GM21423 (cell line): ENCODE results near the gene VAV2.
"Not testable (repeated sequence)": the region's sequence is repeated elsewhere in the genome, so short reads cannot be mapped to it uniquely, and the experiment has no call there.

ENCODE experiments used
- ATAC-seq: cut with Tn5 transposase; IDR thresholded peaks from one replicate; pipeline ENCODE4 v1.9.1; 2021; ENCODE audit warnings: mild to moderate bottlenecking, moderate library complexity; ENCODE audit not compliant: unreplicated experiment

VAV2 gene

GRCh38 chr9:133971981-133972941, 19.9 kb downstream of the VAV2 start:
- ATAC-seq, result no peak

DNA sequence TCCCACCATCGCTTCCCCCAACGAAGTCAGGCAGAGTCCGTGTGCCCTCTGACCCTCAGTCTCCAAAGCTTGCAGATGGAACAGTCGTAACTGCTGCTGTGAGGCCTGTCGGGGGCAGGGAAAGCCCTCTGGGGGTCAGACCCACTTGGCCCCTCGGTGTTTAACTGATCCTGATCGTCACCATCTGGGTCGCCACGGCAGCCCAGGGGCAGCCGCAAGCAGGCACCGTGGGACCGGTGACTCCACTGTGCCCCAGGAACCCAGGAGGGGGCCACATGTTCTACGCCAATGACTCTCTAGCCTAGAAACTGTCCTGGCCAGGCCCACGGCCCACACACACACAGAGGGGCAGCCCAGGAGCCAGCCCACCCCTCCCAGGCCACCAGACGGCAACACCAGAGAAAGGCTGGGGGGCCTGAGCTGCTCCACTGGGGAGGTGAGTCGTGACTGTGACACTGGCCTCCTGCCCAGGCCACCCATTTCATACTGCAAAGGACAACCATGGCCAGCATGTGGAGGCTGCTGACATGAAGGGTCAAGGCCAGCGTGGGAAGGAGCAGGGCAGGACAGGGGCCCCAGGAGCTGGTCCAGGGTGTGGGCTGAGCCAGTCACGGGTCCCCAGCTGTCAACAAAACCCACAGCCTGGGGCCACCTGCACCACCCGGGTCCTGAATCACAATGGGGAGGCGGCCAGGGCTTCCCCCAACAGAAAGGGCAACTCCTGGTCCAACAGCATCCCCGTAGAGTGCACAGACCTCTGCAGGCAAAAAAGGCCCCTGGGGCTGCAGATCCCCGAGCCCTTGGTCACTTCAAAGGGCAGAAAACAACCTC, 20.8 kb downstream of the VAV2 start:
- ATAC-seq, result no peak

DNA sequence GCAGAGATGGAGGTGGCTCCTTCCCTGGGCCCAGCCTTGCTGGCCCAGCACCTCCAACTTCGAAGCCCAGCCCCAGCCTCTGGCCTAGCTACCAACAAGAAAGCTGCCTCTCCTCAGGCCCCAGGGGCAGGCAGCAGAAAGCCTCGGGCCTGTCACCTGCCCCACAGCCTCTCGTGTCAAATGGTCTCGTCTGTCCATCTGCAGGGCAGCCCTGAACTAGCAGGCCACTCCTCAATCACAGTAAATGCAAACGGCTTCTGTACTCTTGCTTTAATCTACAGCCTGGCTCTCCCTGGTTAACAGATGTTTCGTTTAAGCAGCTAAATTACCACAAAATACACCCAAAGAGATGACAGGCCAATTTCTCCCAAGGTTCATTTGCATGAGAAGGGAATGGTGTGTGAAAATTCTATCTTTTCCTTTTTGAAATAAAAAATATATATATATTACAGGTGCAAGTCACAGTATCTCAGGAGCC, 21.5 kb downstream of the VAV2 start:
- ATAC-seq, result no peak

- no peak for ATAC-seq
Observed at GRCh38 chr9:133969681-133970580, 22.2 kb downstream of the VAV2 start.

DNA sequence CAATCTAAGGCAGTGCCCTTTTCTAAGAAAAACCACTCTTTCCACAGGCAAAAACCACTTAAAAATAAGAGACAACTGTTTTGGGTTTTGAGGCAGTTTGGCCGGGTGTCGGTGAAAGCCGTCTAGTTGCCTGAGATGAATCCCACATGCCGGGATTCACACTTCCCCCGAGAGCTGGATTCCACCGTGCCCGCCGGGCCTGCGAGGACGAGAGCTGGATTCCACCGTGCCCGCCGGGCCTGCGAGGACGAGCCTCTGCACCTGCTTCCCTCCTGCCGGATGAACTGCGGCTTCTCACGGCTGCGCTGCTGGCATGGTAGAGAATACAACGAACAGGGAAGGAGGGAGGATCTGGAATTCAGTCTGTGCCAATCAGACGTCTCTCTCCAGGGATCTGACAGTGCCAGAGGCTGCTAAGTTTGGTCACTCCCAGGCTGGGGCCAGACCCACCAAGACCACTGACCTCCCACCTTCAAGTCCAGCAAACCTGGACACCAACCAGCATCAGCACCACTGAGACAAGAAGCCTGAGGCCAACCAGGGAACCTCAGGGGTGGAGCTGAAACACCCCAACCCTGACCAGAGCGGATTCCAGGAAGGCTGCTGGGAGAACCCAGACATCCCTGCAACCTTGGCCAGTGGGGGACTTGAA, 23.0 kb downstream of the VAV2 start:
- no peak for ATAC-seq

DNA sequence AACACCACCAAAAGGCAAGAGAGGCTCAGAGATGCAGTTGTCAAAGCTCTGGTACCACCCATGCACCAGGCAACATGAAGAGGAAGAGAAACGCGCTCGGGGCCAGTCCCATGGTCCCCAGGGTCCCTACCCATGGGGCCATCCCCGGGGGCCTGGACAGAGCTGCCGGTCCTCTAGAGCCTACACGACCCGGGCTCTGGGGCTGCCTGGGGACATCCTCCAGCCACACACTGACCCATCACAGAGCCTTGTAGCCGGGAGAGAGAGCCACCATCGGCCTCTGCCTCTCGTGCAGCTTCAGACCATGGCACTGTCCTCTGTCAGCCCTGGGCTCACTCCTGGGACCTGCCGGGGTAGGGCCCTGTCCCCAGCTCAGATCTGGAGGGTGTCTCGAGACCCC, 23.7 kb downstream of the VAV2 start:
- peak; percentile 50 for ATAC-seq

GRCh38 chr9:133967024-133967741, 24.9 kb downstream of the VAV2 start:
- ATAC-seq, result no peak

DNA sequence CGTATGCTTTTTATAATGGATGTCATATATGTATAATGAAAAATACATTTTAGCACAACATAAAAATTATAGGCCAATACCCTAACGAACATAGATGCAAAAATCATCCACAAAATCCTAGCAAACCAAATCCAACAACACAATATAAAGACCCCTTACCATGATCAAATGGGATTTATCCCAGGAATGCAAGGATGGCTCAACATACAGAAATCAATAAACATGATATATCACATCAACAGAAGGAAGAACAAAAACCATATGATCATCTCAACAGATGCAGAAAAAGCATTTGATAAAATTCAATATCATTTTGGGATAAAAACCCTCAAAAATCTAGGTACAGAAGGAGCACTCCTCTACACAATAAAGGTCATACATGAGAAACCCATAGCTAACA, 27.7 kb downstream of the VAV2 start:
- ATAC-seq, result no peak

DNA sequence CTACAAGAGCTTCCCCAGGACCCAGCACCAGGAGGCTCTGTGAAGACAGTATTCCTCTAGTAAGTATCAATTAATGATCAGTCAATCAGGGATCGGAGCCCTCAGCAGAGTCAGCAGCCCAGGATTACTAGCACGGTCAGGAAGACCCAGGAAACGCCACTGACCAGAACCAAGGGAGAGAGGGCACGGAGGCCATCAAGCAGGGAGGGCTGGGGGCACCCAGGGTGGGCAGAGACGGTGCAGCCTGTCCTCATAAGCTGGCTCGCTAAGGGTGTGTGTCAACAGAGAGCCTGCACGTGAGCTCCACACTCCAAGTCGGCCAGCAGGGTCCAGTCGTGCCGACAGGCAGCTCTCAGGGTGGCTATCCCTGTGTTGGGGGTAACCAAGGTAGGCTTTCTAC, 29.0 kb downstream of the VAV2 start:
- ATAC-seq, result no peak

DNA sequence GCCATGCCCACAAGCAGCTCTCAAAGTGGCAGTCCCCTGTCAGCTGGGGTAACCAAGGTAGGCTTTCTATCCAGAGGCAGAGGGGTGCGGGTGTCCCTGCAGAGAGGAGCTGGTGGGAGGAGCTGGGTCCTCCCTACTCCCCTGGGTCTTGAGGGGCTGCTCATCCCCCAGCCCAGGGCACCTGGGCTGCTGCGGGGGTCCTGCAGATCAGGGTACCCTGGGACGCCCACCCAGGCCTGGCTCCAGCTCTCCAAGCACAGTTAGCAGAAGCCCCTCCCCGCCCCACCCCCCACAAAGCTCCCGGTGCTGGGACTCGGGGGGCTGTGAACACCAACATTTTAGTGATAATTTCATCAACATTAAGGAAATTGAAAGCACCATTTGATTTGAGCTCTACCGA, 29.8 kb downstream of the VAV2 start:
- no peak for ATAC-seq

- ATAC-seq, result no peak
Observed at GRCh38 chr9:133961226-133962165, 30.6 kb downstream of the VAV2 start.

GRCh38 chr9:133960568-133961129, 31.5 kb downstream of the VAV2 start:
- no peak for ATAC-seq

GRCh38 chr9:133959966-133960567, 32.1 kb downstream of the VAV2 start:
- no peak for ATAC-seq

GRCh38 chr9:133959171-133959570, 33.0 kb downstream of the VAV2 start:
- peak; percentile 5 for ATAC-seq

GRCh38 chr9:133958756-133959155, 33.4 kb downstream of the VAV2 start:
- peak; percentile 34 for ATAC-seq

- not testable (repeated sequence) for ATAC-seq
Observed at GRCh38 chr9:133957772-133958171, 34.4 kb downstream of the VAV2 start.

- ATAC-seq, result no peak
Observed at GRCh38 chr9:133957328-133957727, 34.8 kb downstream of the VAV2 start.
